WTC11 (cell line): ENCODE data around the gene SSX4B. TPM values are rescaled to one million over a fixed set of nuclear protein-coding genes. Genes with fewer than 3 reads are reported as not detected.

ENCODE experiments used
- ATAC-seq: fragments of 200-7000 bp; cut with Tn5 transposase; 2 replicates; pipeline ENCODE4 v1.10.0; 2021; ENCODE audit warnings: mild to moderate bottlenecking, moderate library complexity
- CTCF ChIA-PET: fragments of 300-600 bp; sonication (Branson Sonifier 250); formaldehyde crosslinking; loops from one replicate; lab custom pipeline; 2021; ENCODE audit warnings: antibody characterized with exemption; lab: Charles Lee
- POLR2A ChIA-PET: fragments of 350-600 bp; sonication (Branson Sonifier 250); formaldehyde crosslinking; loops from one replicate; lab custom pipeline; 2021; ENCODE audit warnings: antibody characterized with exemption; lab: Charles Lee
- DNase-seq: peaks from one replicate; pipeline ENCODE4 v3.0.0; 2021; ENCODE audit warnings: low spot score
- H3K27ac Mint-ChIP-seq: 2 replicates; pipeline ENCODE4 v1.8.0; 2021; ENCODE audit warnings: mixed read lengths
- H3K27me3 Mint-ChIP-seq: 2 replicates; pipeline ENCODE4 v1.8.0; 2021; ENCODE audit warnings: low read depth, mild to moderate bottlenecking, moderate library complexity, mixed read lengths
- H3K36me3 Mint-ChIP-seq: 2 replicates; pipeline ENCODE4 v1.8.0; 2021; ENCODE audit warnings: mixed read lengths
- H3K4me1 Mint-ChIP-seq: 2 replicates; pipeline ENCODE4 v1.8.0; 2022; ENCODE audit warnings: mixed read lengths
- H3K4me3 Mint-ChIP-seq: 2 replicates; pipeline ENCODE4 v1.8.0; 2021; ENCODE audit warnings: mild to moderate bottlenecking, moderate library complexity, mixed read lengths
- H3K9me3 Mint-ChIP-seq: 2 replicates; pipeline ENCODE4 v1.8.0; 2021; ENCODE audit warnings: mixed read lengths
- ATF1 ChIP-seq: sonication (generic); formaldehyde crosslinking; IDR thresholded peaks from 2 replicates; pipeline ENCODE4 v1.8.1; 2023; ENCODE audit warnings: mild to moderate bottlenecking, moderate library complexity, missing genetic modification reagents
- ATF6 ChIP-seq: sonication (generic); formaldehyde crosslinking; IDR thresholded peaks from 2 replicates; pipeline ENCODE4 v1.8.1; 2023; ENCODE audit warnings: mild to moderate bottlenecking, missing genetic modification reagents
- CDX4 ChIP-seq: fragments of 250-450 bp; sonication (Bioruptor Pico); IDR thresholded peaks from 2 replicates; pipeline ENCODE4 v1.9.0; 2021; ENCODE audit warnings: moderate library complexity, mild to moderate bottlenecking, inconsistent platforms, borderline replicate concordance
- E2F5 ChIP-seq: sonication (generic); formaldehyde crosslinking; IDR thresholded peaks from 2 replicates; pipeline ENCODE4 v1.8.1; 2022; ENCODE audit warnings: mild to moderate bottlenecking, moderate library complexity, missing genetic modification reagents
- HMGXB4 ChIP-seq: sonication (generic); formaldehyde crosslinking; IDR thresholded peaks from 2 replicates; pipeline ENCODE4 v1.8.1; 2023; ENCODE audit warnings: mild to moderate bottlenecking, moderate library complexity, missing genetic modification reagents
- IRF1 ChIP-seq: sonication (generic); formaldehyde crosslinking; IDR thresholded peaks from 2 replicates; pipeline ENCODE4 v1.8.0; 2023; ENCODE audit warnings: missing genetic modification reagents
- IRF2 ChIP-seq: sonication (generic); formaldehyde crosslinking; IDR thresholded peaks from 2 replicates; pipeline ENCODE4 v1.8.0; 2022; ENCODE audit warnings: low read depth, missing genetic modification reagents, borderline replicate concordance
- KAT7 ChIP-seq: sonication (generic); formaldehyde crosslinking; IDR thresholded peaks from 2 replicates; pipeline ENCODE4 v1.8.1; 2023; ENCODE audit warnings: missing genetic modification reagents, mild to moderate bottlenecking, borderline replicate concordance
- MXD4 ChIP-seq: fragments of 250-450 bp; sonication (Bioruptor Pico); IDR thresholded peaks from 2 replicates; pipeline ENCODE4 v1.8.0; 2021; ENCODE audit warnings: mild to moderate bottlenecking, moderate library complexity, borderline replicate concordance
- NFATC4 ChIP-seq: fragments of 250-450 bp; sonication (Bioruptor Pico); IDR thresholded peaks from 2 replicates; pipeline ENCODE4 v1.9.0; 2021; ENCODE audit warnings: mild to moderate bottlenecking
- NFE2L1 ChIP-seq: sonication (generic); formaldehyde crosslinking; IDR thresholded peaks from 2 replicates; pipeline ENCODE4 v1.8.1; 2023; ENCODE audit warnings: missing genetic modification reagents
- OVOL2 ChIP-seq: fragments of 250-450 bp; sonication (Bioruptor Pico); IDR thresholded peaks from 2 replicates; pipeline ENCODE4 v1.9.0; 2021; ENCODE audit warnings: mild to moderate bottlenecking, borderline replicate concordance
- PREB ChIP-seq: sonication (generic); formaldehyde crosslinking; IDR thresholded peaks from 2 replicates; pipeline ENCODE4 v1.8.1; 2022; ENCODE audit warnings: mild to moderate bottlenecking, missing genetic modification reagents, moderate library complexity, borderline replicate concordance
- RORB ChIP-seq: fragments of 250-450 bp; sonication (Bioruptor Pico); IDR thresholded peaks from 2 replicates; pipeline ENCODE4 v1.9.0; 2021; ENCODE audit warnings: mild to moderate bottlenecking
- SMAD3 ChIP-seq: sonication (generic); formaldehyde crosslinking; IDR thresholded peaks from 2 replicates; pipeline ENCODE4 v1.8.0; 2022; ENCODE audit warnings: missing genetic modification reagents, mild to moderate bottlenecking, borderline replicate concordance
- SOX15 ChIP-seq: fragments of 250-450 bp; sonication (Bioruptor Pico); IDR thresholded peaks from 2 replicates; pipeline ENCODE4 v1.9.0; 2021; ENCODE audit warnings: mild to moderate bottlenecking
- TCF7 ChIP-seq: sonication (generic); formaldehyde crosslinking; IDR thresholded peaks from 2 replicates; pipeline ENCODE4 v1.8.0; 2022; ENCODE audit warnings: mild to moderate bottlenecking, low read depth, missing genetic modification reagents, moderate library complexity
- ZNF317 ChIP-seq: sonication (generic); formaldehyde crosslinking; IDR thresholded peaks from 2 replicates; pipeline ENCODE4 v1.8.1; 2023; ENCODE audit warnings: low read depth, mild to moderate bottlenecking, moderate library complexity, missing genetic modification reagents, borderline replicate concordance
- ZNF423 ChIP-seq: fragments of 250-450 bp; sonication (Bioruptor Pico); IDR thresholded peaks from 2 replicates; pipeline ENCODE4 v2.1.2; 2022; ENCODE audit warnings: mild to moderate bottlenecking, moderate library complexity
- ZNF671 ChIP-seq: fragments of 250-450 bp; sonication (Bioruptor Pico); IDR thresholded peaks from 2 replicates; pipeline ENCODE4 v1.8.0; 2021; ENCODE audit warnings: mild to moderate bottlenecking
- total RNA-seq: library from RNA; stranded (reverse); gene quantifications from 3 replicates; pipeline ENCODE4 v1.2.3, GENCODE V29; 2021

SSX4B gene
- total RNA-seq, 1 experiment from 2014 or later, result 0.17 TPM

GRCh38 chrX:48460031-48460430 lies 48.3 kb upstream of the SSX4B start:
- Mint-ChIP-seq H3K4me1 (no peaks in the 10 kb centered on the region), H3K4me3 (no peak overlapping the region), H3K27me3 (no peaks in the 10 kb centered on the region), H3K36me3 (peaks cover 31% of the 10 kb centered on the region), H3K27ac (no peak overlapping the region), H3K9me3 (no peaks in the 10 kb centered on the region)
- TF ChIP-seq PREB (CRISPR knock-in tag), result no peak
- TF ChIP-seq IRF2 (CRISPR knock-in tag), result no peak
- TF ChIP-seq IRF1 (CRISPR knock-in tag), result no peak
- TF ChIP-seq ATF1, result no peak
- no peak for TF ChIP-seq SMAD3 (CRISPR knock-in tag)
- no peak for TF ChIP-seq NFE2L1 (CRISPR knock-in tag)
- ATAC-seq (no peak), DNase-seq (no peak)
- CTCF ChIA-PET, result no interaction called here
- POLR2A ChIA-PET, result interaction anchor here (1.3 kb wide), 1 partner anchor 12 kb away, joined by 3 read pairs; no protein-coding TSS in a partner anchor

- peaks cover 30% of the 10 kb centered on the region for H3K36me3 Mint-ChIP-seq
- no peak for ATAC-seq
- ChIA-PET CTCF (no interaction called here), POLR2A (interaction anchor here (1.3 kb wide), 1 partner anchor 12 kb away, joined by 3 read pairs; no protein-coding TSS in a partner anchor)
- DNase-seq, result no peak
- TF ChIP-seq KAT7 (no peak), MXD4 (CRISPR knock-in tag) (no peak), ZNF423 (CRISPR knock-in tag) (no peak), ZNF317 (CRISPR knock-in tag) (no peak), ATF6 (CRISPR knock-in tag) (no peak), TCF7 (CRISPR knock-in tag) (no peak), SOX15 (CRISPR knock-in tag) (no peak), HMGXB4 (CRISPR knock-in tag) (no peak), RORB (no peak), SMAD3 (CRISPR knock-in tag) (no peak), NFATC4 (CRISPR knock-in tag) (no peak), E2F5 (CRISPR knock-in tag) (no peak), CDX4 (CRISPR knock-in tag) (no peak), OVOL2 (CRISPR knock-in tag) (no peak), ZNF671 (CRISPR knock-in tag) (no peak)
- H3K4me1 Mint-ChIP-seq, result no peaks in the 10 kb centered on the region
- H3K4me3 Mint-ChIP-seq, result no peak overlapping the region
- H3K27me3 Mint-ChIP-seq, result no peaks in the 10 kb centered on the region
- no peaks in the 10 kb centered on the region for H3K9me3 Mint-ChIP-seq
- H3K27ac Mint-ChIP-seq, result no peak overlapping the region
Observed at GRCh38 chrX:48459483-48459882, 47.7 kb upstream of the SSX4B start.
